Measurements from ENCODE around the gene NRGN.

The NRGN gene

DNA sequence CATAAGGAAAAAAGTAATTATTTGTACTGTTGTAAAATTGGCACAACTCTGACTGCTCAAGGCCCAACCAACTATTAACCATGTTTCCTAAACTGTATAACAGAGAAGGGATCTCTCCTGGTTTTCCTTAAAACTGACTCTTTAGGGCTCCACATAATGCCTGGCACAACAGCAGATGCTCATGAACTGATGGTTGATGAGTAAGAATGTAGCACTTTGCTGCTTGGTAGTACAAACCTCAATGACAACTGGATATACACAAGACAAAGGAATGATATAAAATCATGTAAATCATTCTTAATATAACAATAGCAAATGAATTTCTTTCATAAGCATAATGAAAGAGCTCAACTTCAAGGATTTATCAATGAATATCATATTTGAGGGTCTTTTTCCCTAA lies 48.8 kb downstream of the NRGN start:
- no peak for DNase-seq (ENCODE audit: low read depth, low spot score)

DNA sequence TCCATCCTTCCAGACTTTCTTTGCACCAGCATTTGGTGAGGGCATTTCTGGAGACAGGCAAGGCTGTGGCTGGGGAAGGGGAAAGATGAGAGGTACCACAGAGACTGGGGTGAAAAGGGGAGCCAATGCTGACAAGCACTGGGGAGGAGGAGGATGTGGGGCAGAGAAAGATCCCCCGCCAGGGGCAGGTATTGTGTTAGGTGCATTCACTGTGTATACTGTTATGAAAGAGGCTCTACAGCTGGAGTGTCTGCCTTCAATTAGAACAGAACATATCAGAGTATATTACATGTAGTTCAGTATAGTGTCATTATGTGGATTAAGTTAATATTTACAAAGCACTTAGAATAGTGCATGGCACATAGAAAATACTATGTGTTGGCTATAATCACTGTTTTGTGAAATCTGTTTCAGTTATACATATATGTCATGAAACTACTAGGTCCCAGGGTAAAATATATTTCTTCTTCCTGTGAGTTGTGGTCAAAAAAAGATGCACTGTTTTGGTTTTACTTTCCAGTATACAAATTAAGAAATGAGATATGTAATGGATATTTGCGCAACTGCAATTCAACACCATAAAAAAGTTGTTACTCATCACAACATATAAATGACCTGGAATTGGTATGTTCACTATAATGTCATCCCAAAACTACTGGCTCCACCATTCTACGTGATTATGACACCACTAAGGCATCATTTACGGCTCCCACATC lies 52.0 kb downstream of the NRGN start:
- no peak for DNase-seq (ENCODE audit: low read depth, low spot score)

DNA sequence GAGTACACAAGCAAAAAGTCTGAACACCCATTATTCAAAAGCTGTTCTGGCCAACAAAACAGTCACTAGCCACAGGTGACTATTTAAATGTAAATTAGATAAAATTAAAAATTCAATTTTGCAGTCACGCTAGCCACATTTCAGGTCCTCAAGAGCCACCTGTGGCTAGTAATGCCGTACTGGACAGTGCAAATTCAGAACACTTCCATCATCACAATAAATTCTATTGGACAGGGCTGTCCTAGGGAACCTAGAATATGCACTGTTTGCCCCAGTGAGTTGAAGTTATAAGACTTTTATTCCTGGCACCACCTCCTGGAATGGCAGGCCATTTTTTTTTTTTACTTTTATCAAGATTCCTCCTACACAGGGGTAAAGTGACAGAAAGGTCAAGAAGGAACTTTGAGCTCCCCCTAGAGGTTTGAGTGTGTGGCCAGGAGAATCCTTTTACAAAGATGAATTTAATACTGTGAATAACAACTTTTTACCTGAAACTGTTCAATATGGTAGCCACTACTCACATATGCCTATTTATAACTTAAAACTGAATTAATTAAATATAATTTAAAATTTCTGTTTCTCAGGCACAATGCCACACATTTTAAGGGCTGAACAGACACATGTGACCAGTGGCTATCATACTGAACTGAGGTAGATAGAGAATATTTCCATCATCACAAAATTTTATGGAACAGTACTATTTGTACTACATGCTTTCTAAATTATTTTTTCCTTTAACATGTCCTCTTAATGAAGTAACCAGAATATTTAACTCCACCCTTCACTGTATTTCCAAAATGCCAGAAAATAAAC lies 53.9 kb downstream of the NRGN start:
- no peak for DNase-seq (ENCODE audit: low read depth, low spot score)

GRCh38 chr11:124796312-124796711 lies 56.6 kb downstream of the NRGN start:
- DNase-seq (ENCODE audit: low read depth, low spot score) = no peak

Measured in iPS DF 19.7 (cell line).